Testis (tissue), 2 donors: Measurements from ENCODE around the gene DGCR8.

Experiments used
- CTCF ChIP-seq, 3 experiments: fragments of 450-650 bp in 2 of 3; fragments of 200-600 bp in 1 of 3; sonication (generic) in 1 of 3; IDR thresholded peaks; one replicate each; pipeline ENCODE4 v1.5.1; 2016 to 2019; ENCODE audit warnings: antibody characterized with exemption in 3 of 3, mild to moderate bottlenecking in 2 of 3, moderate library complexity in 1 of 3
- POLR2A ChIP-seq: fragments of 450-650 bp; IDR thresholded peaks from one replicate; pipeline ENCODE4 v1.6.1; 2017; ENCODE audit warnings: antibody characterized with exemption, mild to moderate bottlenecking, moderate library complexity

DNA sequence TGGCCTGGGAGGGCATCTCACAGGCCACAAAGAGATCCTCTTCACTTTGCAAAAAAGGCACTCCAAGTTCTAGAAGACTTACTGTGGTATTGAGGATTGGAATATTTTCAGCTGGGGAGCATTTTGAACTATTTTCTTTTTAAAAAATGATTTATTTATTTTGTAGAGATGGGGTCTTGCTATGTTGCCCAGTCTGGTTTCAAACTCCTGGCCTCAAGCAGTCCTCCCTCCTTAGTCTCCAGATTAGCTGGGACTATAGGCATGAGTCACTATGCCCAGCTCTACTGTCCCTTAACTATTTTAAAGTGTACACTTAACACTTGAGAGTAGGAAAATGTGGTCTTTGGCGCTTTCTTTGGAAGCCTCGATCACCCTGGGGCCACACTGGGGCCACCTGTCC, 24.9 kb upstream of the DGCR8 start:
- TF ChIP-seq CTCF (IDR thresholded peaks at IDR 0.05) (no peak), POLR2A (no peak)
